Body of pancreas (tissue), 4 donors: ENCODE results near the gene CCDC174.

Experiments
- CTCF ChIP-seq, 7 experiments: fragments of 450-650 bp in 4 of 7; fragments of 200-600 bp in 3 of 7; sonication (generic) in 3 of 7; IDR thresholded peaks; one replicate each; pipeline ENCODE4 v1.5.1; 2016 to 2019; ENCODE audit warnings: antibody characterized with exemption in 7 of 7
- POLR2A ChIP-seq, 3 donors: fragments of 450-650 bp; IDR thresholded peaks; one replicate each; pipeline ENCODE4 v1.6.1; 2016; ENCODE audit warnings: antibody characterized with exemption in 3 of 3, mild to moderate bottlenecking in 2 of 3

- TF ChIP-seq CTCF (IDR thresholded peaks at IDR 0.05) (no peak), POLR2A (IDR thresholded peaks at IDR 0.05) (no peak)
Observed at GRCh38 chr3:14664170-14664569, 12.6 kb downstream of the CCDC174 start.
